NCI-H2227 (cell line): ENCODE data around the gene RNF145.
"Not testable (repeated sequence)": the region's sequence is repeated elsewhere in the genome, so short reads cannot be mapped to it uniquely, and the experiment has no call there.

ENCODE experiments used
- DNase-seq: peaks from one replicate; lab custom pipeline; 2025; ENCODE audit not compliant: unreplicated experiment; lab: John Stamatoyannopoulos, UW

The RNF145 gene

GRCh38 chr5:159120446-159120845 lies 88.9 kb downstream of the RNF145 start:
- no peak for DNase-seq

- DNase-seq = not testable (repeated sequence)
These were observed 89.5 kb downstream of the RNF145 start for GRCh38 chr5:159119842-159120241.

- not testable (repeated sequence) for DNase-seq
These were observed 90.2 kb downstream of the RNF145 start for GRCh38 chr5:159118958-159119659.

GRCh38 chr5:159113405-159113804 lies 95.9 kb downstream of the RNF145 start:
- no peak for DNase-seq

- DNase-seq = no peak
These were observed 96.9 kb downstream of the RNF145 start for GRCh38 chr5:159112436-159112835.
